ENCODE results near the gene NLRP2B. TPM values are rescaled to one million over a fixed set of nuclear protein-coding genes. Genes with fewer than 3 reads are reported as not detected.

Gene NLRP2B
- total and polyA plus RNA-seq, 2 of the 8 experiments (the other 6 are each of a cell fraction or from before 2014, with no cell fraction given) = not detected

- CTCF ChIA-PET (ENCODE audit: partially characterized antibody) = no interaction called here
- no peak overlapping the region for H4K5ac ChIP-seq (ENCODE audit: insufficient read length, low read depth, low read length)
- H3K36me3 ChIP-seq (ENCODE audit: control insufficient read depth in 2 of 4, insufficient read depth in 4 of 4, low read length in 3 of 4) = no peaks in the 10 kb centered on the region
- no peaks in the 10 kb centered on the region for H3K4me1 ChIP-seq (replicated peaks in 1 of 4; ENCODE audit: control insufficient read depth in 3 of 4, insufficient read depth in 4 of 4, low read length in 3 of 4)
- no peak overlapping the region for H2BK120ac ChIP-seq (replicated peaks; ENCODE audit: low read depth, low read length)
- no peak overlapping the region for H4K8ac ChIP-seq (ENCODE audit: extremely low read depth, insufficient read depth, low read length)
- TF ChIP-seq TEAD4 (IDR thresholded peaks at IDR 0.05; ENCODE audit: low read depth, low read length) = no peak
- TF ChIP-seq CBX8 (IDR thresholded peaks at IDR 0.05; ENCODE audit: borderline replicate concordance, low read depth, low read length) = no peak
- no peak for TF ChIP-seq CREB1 (IDR thresholded peaks at IDR 0.05)
- TF ChIP-seq CTCF (IDR thresholded peaks at IDR 0.05; ENCODE audit: control extremely low read depth in 1 of 3, insufficient read depth in 1 of 3, low read depth in 1 of 3, low read length in 3 of 3) = no peak
- FAIRE-seq (no peak), DNase-seq (ENCODE audit: low read depth in 1 of 2, low spot score in 2 of 2) (no peak)
- no peak overlapping the region for H2BK12ac ChIP-seq (ENCODE audit: low read depth, low read length)
- H4K20me1 ChIP-seq (replicated peaks in 1 of 2; ENCODE audit: control insufficient read depth in 1 of 2, insufficient read depth in 2 of 2, low read length in 2 of 2) = no peaks in the 10 kb centered on the region
- 48% methylated on average over 2 of the region's 2 CpGs; no CpG with 5 or more reads in 1 of the 2 experiments for WGBS, 2 experiments (ENCODE audit: extremely low coverage in 1 of 2, insufficient coverage in 1 of 2, insufficient read length in 1 of 2, insufficient replicate concordance in 2 of 2, low coverage in 1 of 2, low lambda C conversion rate in 2 of 2, missing lambda C conversion rate in 1 of 2)
- no peak overlapping the region for H3K56ac ChIP-seq (replicated peaks; ENCODE audit: insufficient read length, low read depth, low read length)
- POLR2A ChIA-PET (ENCODE audit: partially characterized antibody) = no interaction called here
- H3K23ac ChIP-seq (ENCODE audit: insufficient read length) = no peak overlapping the region
- no peak overlapping the region for H3K18ac ChIP-seq (ENCODE audit: extremely low read depth, low read length)
- no peak overlapping the region for H3K14ac ChIP-seq (ENCODE audit: insufficient read length)
- H3K79me1 ChIP-seq (ENCODE audit: low read depth, low read length) = no peaks in the 10 kb centered on the region
- no peak overlapping the region for H3K4me2 ChIP-seq (ENCODE audit: insufficient read depth in 1 of 2, low read depth in 2 of 2, low read length in 2 of 2)
- H3K4me3 ChIP-seq (ENCODE audit: extremely low read depth in 1 of 4, insufficient read depth in 2 of 4, low read depth in 3 of 4, low read length in 4 of 4) = no peak overlapping the region
- peaks cover 0 to 5% of the 10 kb centered on the region in 2 experiments; a peak in 1 of 4 replicates for H3K9me3 ChIP-seq (ENCODE audit: insufficient read depth in 2 of 2, low read depth in 1 of 2, low read length in 1 of 2)
- H2AK5ac ChIP-seq (ENCODE audit: low read depth, low read length) = no peak overlapping the region
- H2BK15ac ChIP-seq (ENCODE audit: low read length) = no peak overlapping the region
- H2BK20ac ChIP-seq (ENCODE audit: low read length) = no peak overlapping the region
- H3K27me3 ChIP-seq (replicated peaks in 1 of 4; ENCODE audit: control insufficient read depth in 3 of 4, extremely low read depth in 1 of 4, insufficient read depth in 3 of 4, low read length in 3 of 4) = no peaks in the 10 kb centered on the region
- no peak overlapping the region for H3K4ac ChIP-seq (replicated peaks; ENCODE audit: insufficient read length, low read depth, low read length)
- no peak overlapping the region for H2AFZ ChIP-seq (ENCODE audit: low read length)
- H3K79me2 ChIP-seq (ENCODE audit: control insufficient read depth in 1 of 2, insufficient read depth in 2 of 2, low read length in 2 of 2) = no peaks in the 10 kb centered on the region
- H2BK5ac ChIP-seq (ENCODE audit: low read depth, low read length) = no peak overlapping the region
- no peak overlapping the region for H3K9ac ChIP-seq (replicated peaks in 1 of 4; ENCODE audit: extremely low read depth in 1 of 4, low read depth in 3 of 4, low read length in 3 of 4)
- H3K23me2 ChIP-seq (ENCODE audit: low read depth, low read length) = no peaks in the 10 kb centered on the region
- H3K27ac ChIP-seq (ENCODE audit: low read depth, low read length) = no peak overlapping the region
- H4K91ac ChIP-seq (replicated peaks; ENCODE audit: insufficient read length, low read length) = no peak overlapping the region
Measured at GRCh38 chrX:57681341-57681740, 1.3 kb upstream of the NLRP2B start.

Data from H1 (cell line).